ENCODE measurements around the gene PSME4.

DNA sequence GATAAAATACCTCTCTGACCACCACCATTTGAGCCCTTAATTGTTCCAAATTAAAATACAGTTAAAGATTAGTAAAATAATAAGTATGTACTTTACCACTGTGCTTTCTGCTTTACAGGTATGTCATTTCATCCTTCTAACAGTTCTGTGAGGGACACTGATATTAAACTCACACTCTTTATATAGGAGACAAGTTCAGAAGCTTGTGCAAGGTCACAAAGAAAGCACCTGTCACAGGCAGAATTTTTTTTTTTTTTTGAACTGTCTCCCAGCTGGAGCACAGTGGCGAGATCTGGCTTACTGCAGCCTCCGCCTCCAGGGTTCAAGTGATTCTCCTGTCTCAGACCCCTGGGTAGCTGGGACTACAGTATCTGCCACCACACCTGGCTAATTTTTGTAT lies 89.4 kb downstream of the PSME4 start:
- TF ChIP-seq, protein P1, sequence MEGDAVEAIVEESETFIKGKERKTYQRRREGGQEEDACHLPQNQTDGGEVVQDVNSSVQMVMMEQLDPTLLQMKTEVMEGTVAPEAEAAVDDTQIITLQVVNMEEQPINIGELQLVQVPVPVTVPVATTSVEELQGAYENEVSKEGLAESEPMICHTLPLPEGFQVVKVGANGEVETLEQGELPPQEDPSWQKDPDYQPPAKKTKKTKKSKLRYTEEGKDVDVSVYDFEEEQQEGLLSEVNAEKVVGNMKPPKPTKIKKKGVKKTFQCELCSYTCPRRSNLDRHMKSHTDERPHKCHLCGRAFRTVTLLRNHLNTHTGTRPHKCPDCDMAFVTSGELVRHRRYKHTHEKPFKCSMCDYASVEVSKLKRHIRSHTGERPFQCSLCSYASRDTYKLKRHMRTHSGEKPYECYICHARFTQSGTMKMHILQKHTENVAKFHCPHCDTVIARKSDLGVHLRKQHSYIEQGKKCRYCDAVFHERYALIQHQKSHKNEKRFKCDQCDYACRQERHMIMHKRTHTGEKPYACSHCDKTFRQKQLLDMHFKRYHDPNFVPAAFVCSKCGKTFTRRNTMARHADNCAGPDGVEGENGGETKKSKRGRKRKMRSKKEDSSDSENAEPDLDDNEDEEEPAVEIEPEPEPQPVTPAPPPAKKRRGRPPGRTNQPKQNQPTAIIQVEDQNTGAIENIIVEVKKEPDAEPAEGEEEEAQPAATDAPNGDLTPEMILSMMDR (IDR thresholded peaks at IDR 0.05): no peak
- TF ChIP-seq POLR2AphosphoS5 (IDR thresholded peaks at IDR 0.05): no peak

Data from prostate gland (tissue), 2 donors.